Activated CD4-positive, alpha-beta T cell treated with anti-CD3 and anti-CD28 coated beads, Interleukin-2, amount 10 ng/mL, durations not matched to agents 24 days and 14 days (primary cell): ENCODE measurements around the gene PCGF2. TPM values are rescaled to one million over a fixed set of nuclear protein-coding genes. Genes with fewer than 3 reads are reported as not detected.

Experiments
- DNase-seq: peaks from one replicate; pipeline ENCODE4 v3.0.0; 2022
- H3K27ac Mint-ChIP-seq: one replicate; pipeline ENCODE4 v1.8.0; 2022; ENCODE audit warnings: mild to moderate bottlenecking, mixed read lengths
- H3K27me3 Mint-ChIP-seq: one replicate; pipeline ENCODE4 v1.8.0; 2022; ENCODE audit warnings: mixed read lengths
- H3K36me3 Mint-ChIP-seq: one replicate; pipeline ENCODE4 v1.8.0; 2022; ENCODE audit warnings: low read depth, mild to moderate bottlenecking, mixed read lengths
- H3K4me1 Mint-ChIP-seq: one replicate; pipeline ENCODE4 v1.8.0; 2021; ENCODE audit warnings: mixed read lengths
- H3K4me3 Mint-ChIP-seq: one replicate; pipeline ENCODE4 v1.8.0; 2022; ENCODE audit warnings: mild to moderate bottlenecking, moderate library complexity, mixed read lengths
- H3K9me3 Mint-ChIP-seq: one replicate; pipeline ENCODE4 v1.8.0; 2021; ENCODE audit warnings: mixed read lengths
- intact Hi-C: fragments of 100-400 bp; cut with micrococcal nuclease; formaldehyde crosslinking; loops from one replicate; pipeline ENCODE4 v1.15.1; 2023
- total RNA-seq: library from RNA; stranded (reverse); gene quantifications from 2 replicates; pipeline ENCODE4 v1.2.3, GENCODE V29; 2022

Gene PCGF2
- total RNA-seq, 1 donor from 2014 or later, result 4.7 TPM

DNA sequence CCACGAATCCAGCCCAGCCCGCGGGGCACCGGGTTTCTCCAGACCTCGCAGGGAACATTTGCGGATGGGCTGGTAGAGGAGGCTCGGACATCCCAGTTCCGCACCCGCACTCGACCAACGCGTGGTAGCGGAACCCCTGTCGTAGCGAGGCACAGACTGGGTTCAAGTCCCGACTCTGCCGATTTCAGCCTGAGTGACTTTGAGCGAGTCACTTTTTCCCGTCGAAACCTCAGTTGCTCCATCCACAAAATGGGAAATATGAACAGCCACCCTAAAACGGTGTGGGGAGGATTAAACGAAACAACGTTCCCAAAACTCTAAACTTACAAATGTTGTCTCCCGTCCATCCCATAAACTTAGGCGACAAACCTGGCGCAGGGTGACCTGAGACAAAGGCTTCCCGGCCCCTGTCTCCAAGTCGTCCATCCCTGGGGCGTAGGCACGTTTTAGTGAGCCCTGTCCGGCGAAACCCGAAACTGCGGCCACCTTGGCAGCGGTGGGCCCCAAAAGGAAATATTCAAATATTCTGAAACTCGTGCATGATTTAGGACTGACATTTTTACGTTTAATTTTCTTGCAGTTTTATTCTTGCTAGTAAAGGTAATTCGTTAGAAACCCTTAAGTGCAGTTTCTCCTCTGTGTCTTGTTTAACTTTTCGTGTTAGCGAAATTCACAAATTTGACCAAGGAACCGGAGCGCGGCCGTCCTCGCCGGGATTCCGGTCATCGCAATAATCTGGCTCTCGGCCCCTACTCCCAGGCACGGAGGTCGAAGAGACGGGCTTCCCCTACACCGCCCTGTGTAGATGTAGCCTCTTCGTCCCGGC lies 45.0 kb downstream of the PCGF2 start:
- Mint-ChIP-seq H3K4me3 (peak overlapping the region; percentile 90), H3K36me3 (peaks cover 29% of the 10 kb centered on the region), H3K27ac (peak overlapping the region; percentile 97), H3K4me1 (peaks cover 49% of the 10 kb centered on the region), H3K27me3 (no peaks in the 10 kb centered on the region), H3K9me3 (peaks cover 4% of the 10 kb centered on the region)
- intact Hi-C loops, result loop anchor here (5.0 kb wide), 1 partner anchor 149 kb away; the partner anchor contains the start of gene RPL23
- peak; percentile 81 for DNase-seq

DNA sequence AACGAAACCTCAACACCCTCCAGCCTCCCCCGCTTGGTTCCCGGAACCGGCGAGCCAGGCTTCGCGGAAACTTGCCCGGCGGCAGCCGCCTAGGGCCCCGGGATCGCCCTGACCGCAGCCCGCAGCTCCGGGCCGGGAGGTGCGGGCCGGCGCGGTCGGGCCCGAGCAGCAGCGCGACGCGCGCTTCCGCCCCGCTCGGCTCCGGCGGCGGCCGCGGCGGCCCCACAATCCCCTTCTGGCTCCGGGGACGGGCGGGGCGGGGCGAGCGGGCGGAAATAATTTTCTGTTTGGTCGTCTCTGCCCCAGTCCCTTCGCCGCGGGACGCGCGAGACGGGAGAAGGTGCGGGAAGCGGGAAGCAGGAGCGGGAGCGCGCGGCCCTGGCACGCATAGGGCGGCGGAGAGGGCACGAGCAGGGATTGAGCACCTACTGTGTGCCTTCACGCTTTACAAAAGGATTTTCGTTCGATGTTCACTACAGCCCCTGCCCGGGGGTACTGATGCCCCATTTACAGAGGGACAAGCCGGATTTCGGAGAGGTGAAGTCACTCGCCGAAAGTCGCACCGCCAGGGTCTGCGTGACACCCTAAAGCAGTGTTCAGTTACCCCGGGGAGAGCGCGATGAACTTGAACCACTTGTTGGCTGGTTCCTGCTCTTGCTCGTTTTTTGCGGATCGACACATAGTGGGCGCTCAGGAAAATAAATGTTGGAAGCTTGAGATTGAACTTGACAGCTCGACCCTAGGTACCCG lies 45.8 kb downstream of the PCGF2 start:
- DNase-seq, result peak; percentile 93
- Mint-ChIP-seq H3K36me3 (peaks cover 21% of the 10 kb centered on the region), H3K4me1 (peaks cover 47% of the 10 kb centered on the region), H3K9me3 (peaks cover 4% of the 10 kb centered on the region), H3K4me3 (peak overlapping the region; percentile 90), H3K27me3 (no peaks in the 10 kb centered on the region), H3K27ac (peak overlapping the region; percentile 100)
- intact Hi-C loops, result loop anchor here (5.0 kb wide), 1 partner anchor 150 kb away; the partner anchor contains the start of gene RPL23

GRCh38 chr17:38701504-38702165 lies 46.5 kb downstream of the PCGF2 start:
- Mint-ChIP-seq H3K4me1 (peaks cover 49% of the 10 kb centered on the region), H3K27ac (peak overlapping the region; percentile 100), H3K4me3 (peak overlapping the region; percentile 68)

GRCh38 chr17:38698760-38699159 lies 49.4 kb downstream of the PCGF2 start:
- intact Hi-C loops, result no loop called here
- H3K27me3 Mint-ChIP-seq, result no peaks in the 10 kb centered on the region
- peaks cover 4% of the 10 kb centered on the region for H3K36me3 Mint-ChIP-seq
- peaks cover 44% of the 10 kb centered on the region for H3K4me1 Mint-ChIP-seq
- H3K4me3 Mint-ChIP-seq, result no peak overlapping the region
- H3K27ac Mint-ChIP-seq, result peak overlapping the region; percentile 63
- DNase-seq, result no peak
- H3K9me3 Mint-ChIP-seq, result peaks cover 4% of the 10 kb centered on the region

More at GRCh38 chr17:38701504-38702165, 46.5 kb downstream of the PCGF2 start:
- DNase-seq, result peak; percentile 89
- Mint-ChIP-seq H3K9me3 (peaks cover 4% of the 10 kb centered on the region), H3K27me3 (no peaks in the 10 kb centered on the region), H3K36me3 (peaks cover 14% of the 10 kb centered on the region)
- intact Hi-C loops, result loop anchor here (1.0 to 5.0 kb wide), 6 partner anchors 24 to 703 kb away; partner anchors contain the start of genes PSMB3 and RPL23

DNA sequence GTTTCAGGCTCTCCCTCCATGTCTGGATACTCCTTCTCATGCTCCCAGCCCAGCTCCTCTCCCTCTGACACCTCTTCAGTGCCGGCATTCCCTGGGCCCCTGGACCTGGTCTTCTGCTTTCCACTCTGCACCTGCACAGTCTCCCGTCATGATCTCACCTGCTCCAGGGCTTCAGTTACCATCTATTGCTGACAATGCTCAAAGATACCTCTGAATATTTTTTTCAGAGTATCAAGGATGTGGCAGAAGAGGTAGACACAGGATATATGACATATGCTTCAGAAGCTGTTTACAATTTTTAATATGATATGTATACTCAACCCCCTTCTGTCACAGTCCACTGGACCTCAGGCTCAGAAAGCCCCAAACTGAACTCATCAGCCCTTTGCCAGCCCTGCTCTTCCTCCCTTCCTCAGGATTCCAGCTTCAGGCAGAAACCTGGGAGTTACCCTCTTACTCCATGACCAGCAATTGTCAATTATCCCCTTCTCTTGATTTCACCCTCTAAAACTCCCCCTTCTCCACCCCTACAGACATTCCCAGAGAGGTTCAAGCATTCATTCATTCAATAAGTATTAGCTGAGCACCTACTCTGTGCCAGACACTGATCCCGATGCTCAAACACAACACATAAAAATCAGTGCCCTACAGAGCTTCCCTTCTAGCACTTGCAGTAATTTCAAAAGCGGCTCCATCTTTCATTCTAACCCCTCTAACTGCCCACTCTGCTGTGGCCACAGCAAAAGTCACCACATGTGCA lies 50.9 kb downstream of the PCGF2 start:
- Mint-ChIP-seq H3K9me3 (peaks cover 4% of the 10 kb centered on the region), H3K4me1 (peaks cover 44% of the 10 kb centered on the region), H3K27ac (peak overlapping the region; percentile 29), H3K4me3 (no peak overlapping the region), H3K27me3 (no peaks in the 10 kb centered on the region), H3K36me3 (peaks cover 4% of the 10 kb centered on the region)
- DNase-seq, result no peak
- intact Hi-C loops, result no loop called here

GRCh38 chr17:38693700-38694329 lies 54.3 kb downstream of the PCGF2 start:
- Mint-ChIP-seq H3K27me3 (no peaks in the 10 kb centered on the region), H3K4me1 (peaks cover 19% of the 10 kb centered on the region), H3K9me3 (no peaks in the 10 kb centered on the region), H3K36me3 (no peaks in the 10 kb centered on the region), H3K27ac (peak overlapping the region; percentile 20), H3K4me3 (no peak overlapping the region)
- no peak for DNase-seq
- intact Hi-C loops, result no loop called here

- H3K27me3 Mint-ChIP-seq, result no peaks in the 10 kb centered on the region
- no peak for DNase-seq
- H3K4me3 Mint-ChIP-seq, result no peak overlapping the region
- peaks cover 5% of the 10 kb centered on the region for H3K4me1 Mint-ChIP-seq
- no peak overlapping the region for H3K27ac Mint-ChIP-seq
- H3K9me3 Mint-ChIP-seq, result no peaks in the 10 kb centered on the region
- intact Hi-C loops, result no loop called here
- H3K36me3 Mint-ChIP-seq, result no peaks in the 10 kb centered on the region
These were observed 57.0 kb downstream of the PCGF2 start for GRCh38 chr17:38691154-38691553.

- H3K27me3 Mint-ChIP-seq, result no peaks in the 10 kb centered on the region
- DNase-seq, result no peak
- intact Hi-C loops, result no loop called here
- no peaks in the 10 kb centered on the region for H3K36me3 Mint-ChIP-seq
- peaks cover 3% of the 10 kb centered on the region for H3K4me1 Mint-ChIP-seq
- no peaks in the 10 kb centered on the region for H3K9me3 Mint-ChIP-seq
- no peak overlapping the region for H3K4me3 Mint-ChIP-seq
- H3K27ac Mint-ChIP-seq, result peak overlapping the region; percentile 17
These were observed 57.8 kb downstream of the PCGF2 start for GRCh38 chr17:38690386-38690785.

DNA sequence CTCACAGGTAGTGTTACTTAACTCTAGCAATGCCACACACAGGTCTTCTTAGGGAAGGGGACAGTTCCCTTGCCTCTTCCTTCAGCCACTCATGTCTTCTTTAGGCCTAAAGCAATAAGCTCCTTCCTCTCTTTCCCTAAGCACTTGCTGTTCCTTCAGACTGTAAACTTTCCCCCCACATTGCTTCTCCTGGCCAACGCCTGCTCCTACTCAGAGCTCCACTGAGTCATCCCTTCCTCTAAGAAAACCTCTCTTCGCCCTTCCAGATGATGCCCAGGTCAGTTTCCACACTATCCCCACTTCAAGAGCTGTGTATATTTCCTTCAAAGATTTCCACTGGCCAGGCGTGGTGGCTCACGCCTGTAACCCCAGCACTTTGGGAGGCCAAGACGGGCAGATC lies 60.9 kb downstream of the PCGF2 start:
- no peak for DNase-seq
- peak overlapping the region; percentile 8 for H3K27ac Mint-ChIP-seq
- intact Hi-C loops, result no loop called here
- H3K36me3 Mint-ChIP-seq, result no peaks in the 10 kb centered on the region
- no peak overlapping the region for H3K4me3 Mint-ChIP-seq
- H3K4me1 Mint-ChIP-seq, result peaks cover 3% of the 10 kb centered on the region
- H3K9me3 Mint-ChIP-seq, result no peaks in the 10 kb centered on the region
- H3K27me3 Mint-ChIP-seq, result peaks cover 2% of the 10 kb centered on the region

- peaks cover 3% of the 10 kb centered on the region for H3K4me1 Mint-ChIP-seq
- no peak overlapping the region for H3K4me3 Mint-ChIP-seq
- DNase-seq, result no peak
- intact Hi-C loops, result no loop called here
- no peaks in the 10 kb centered on the region for H3K9me3 Mint-ChIP-seq
- no peak overlapping the region for H3K27ac Mint-ChIP-seq
- H3K27me3 Mint-ChIP-seq, result peaks cover 2% of the 10 kb centered on the region
- H3K36me3 Mint-ChIP-seq, result no peaks in the 10 kb centered on the region
These were observed 62.6 kb downstream of the PCGF2 start for GRCh38 chr17:38685491-38685890.
